Measurements from ENCODE around the gene CRYGB. TPM values are rescaled to one million over a fixed set of nuclear protein-coding genes. Genes with fewer than 3 reads are reported as not detected.

The CRYGB gene
- total and polyA plus RNA-seq, 8 donors: not detected

DNA sequence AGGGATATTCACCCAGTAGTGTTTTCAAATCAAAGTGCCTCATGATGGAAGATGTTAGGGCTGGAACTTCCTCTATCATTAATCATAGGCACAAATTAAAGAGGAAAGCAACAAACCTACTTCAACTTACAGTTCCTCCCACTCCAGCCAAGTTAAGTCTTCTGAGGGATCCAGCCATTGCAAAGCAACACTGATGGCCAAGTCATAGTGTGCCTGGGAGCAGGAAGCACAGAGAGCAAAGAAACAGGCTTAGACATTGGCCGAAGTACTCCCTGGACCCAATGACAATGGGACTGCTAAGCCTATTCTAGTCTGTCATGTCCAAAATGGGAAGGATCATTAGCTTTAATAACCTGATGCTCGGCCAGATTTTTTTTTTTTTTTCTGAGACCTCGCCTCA lies 36.9 kb upstream of the CRYGB start:
- H3K27ac ChIP-seq: no peak overlapping the region
- H3K9me3 ChIP-seq: no peaks in the 10 kb centered on the region
- TF ChIP-seq, protein P1, sequence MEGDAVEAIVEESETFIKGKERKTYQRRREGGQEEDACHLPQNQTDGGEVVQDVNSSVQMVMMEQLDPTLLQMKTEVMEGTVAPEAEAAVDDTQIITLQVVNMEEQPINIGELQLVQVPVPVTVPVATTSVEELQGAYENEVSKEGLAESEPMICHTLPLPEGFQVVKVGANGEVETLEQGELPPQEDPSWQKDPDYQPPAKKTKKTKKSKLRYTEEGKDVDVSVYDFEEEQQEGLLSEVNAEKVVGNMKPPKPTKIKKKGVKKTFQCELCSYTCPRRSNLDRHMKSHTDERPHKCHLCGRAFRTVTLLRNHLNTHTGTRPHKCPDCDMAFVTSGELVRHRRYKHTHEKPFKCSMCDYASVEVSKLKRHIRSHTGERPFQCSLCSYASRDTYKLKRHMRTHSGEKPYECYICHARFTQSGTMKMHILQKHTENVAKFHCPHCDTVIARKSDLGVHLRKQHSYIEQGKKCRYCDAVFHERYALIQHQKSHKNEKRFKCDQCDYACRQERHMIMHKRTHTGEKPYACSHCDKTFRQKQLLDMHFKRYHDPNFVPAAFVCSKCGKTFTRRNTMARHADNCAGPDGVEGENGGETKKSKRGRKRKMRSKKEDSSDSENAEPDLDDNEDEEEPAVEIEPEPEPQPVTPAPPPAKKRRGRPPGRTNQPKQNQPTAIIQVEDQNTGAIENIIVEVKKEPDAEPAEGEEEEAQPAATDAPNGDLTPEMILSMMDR (IDR thresholded peaks at IDR 0.05): no peak
- no peaks in the 10 kb centered on the region for H3K36me3 ChIP-seq
- DNase-seq (no peak), ATAC-seq (no peak)
- intact Hi-C loops (cut with DNase I): no loop called here
- peaks cover 0 to 9% of the 10 kb centered on the region in 2 donors for H3K4me1 ChIP-seq
- H3K4me3 ChIP-seq: no peak overlapping the region
- H3K27me3 ChIP-seq: peaks cover 3 to 4% of the 10 kb centered on the region in 2 donors

GRCh38 chr2:208179028-208179609 lies 33.2 kb upstream of the CRYGB start:
- H3K27me3 ChIP-seq: peaks cover 0 to 4% of the 10 kb centered on the region in 2 donors
- ATAC-seq: peak; percentile 86
- H3K4me3 ChIP-seq: no peak overlapping the region
- no peaks in the 10 kb centered on the region for H3K9me3 ChIP-seq
- H3K36me3 ChIP-seq: no peaks in the 10 kb centered on the region
- intact Hi-C loops (cut with DNase I): loop anchor here in 1 of 2 donors (5.0 kb wide), 1 partner anchor 73 kb away; no protein-coding TSS in a partner anchor
- DNase-seq: peak in 3 of 4 donors; percentile 30 to 75 (median 51)
- H3K4me1 ChIP-seq: peaks cover 0 to 20% of the 10 kb centered on the region in 2 donors
- TF ChIP-seq, protein P1 (IDR thresholded peaks at IDR 0.05): no peak
- no peak overlapping the region for H3K27ac ChIP-seq

DNA sequence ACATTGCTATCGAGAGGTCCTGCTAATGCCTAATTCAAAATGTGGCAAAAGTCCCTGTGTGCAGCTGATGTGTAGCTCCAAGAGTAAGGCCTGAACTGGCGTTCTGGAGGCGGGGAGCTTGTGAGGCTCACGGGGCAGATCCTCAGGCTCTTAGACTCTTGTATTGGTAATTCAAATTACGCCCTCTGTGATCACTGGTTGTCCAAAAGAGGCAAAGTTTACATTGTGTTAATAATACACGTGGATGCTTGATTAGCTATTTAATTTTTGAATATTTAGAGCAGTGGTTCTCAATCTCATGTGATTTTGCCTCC lies 29.8 kb upstream of the CRYGB start:
- Histone ChIP-seq H3K9me3 (no peaks in the 10 kb centered on the region), H3K27me3 (no peaks in the 10 kb centered on the region), H3K27ac (no peak overlapping the region), H3K4me3 (no peak overlapping the region), H3K36me3 (no peaks in the 10 kb centered on the region), H3K4me1 (peaks cover 0 to 30% of the 10 kb centered on the region in 2 donors)
- no peak for DNase-seq
- ATAC-seq: no peak
- intact Hi-C loops (cut with DNase I): loop anchor here in 1 of 2 donors (5.0 kb wide), 1 partner anchor 77 kb away; no protein-coding TSS in a partner anchor
- TF ChIP-seq, protein P1 (IDR thresholded peaks at IDR 0.05): no peak

DNA sequence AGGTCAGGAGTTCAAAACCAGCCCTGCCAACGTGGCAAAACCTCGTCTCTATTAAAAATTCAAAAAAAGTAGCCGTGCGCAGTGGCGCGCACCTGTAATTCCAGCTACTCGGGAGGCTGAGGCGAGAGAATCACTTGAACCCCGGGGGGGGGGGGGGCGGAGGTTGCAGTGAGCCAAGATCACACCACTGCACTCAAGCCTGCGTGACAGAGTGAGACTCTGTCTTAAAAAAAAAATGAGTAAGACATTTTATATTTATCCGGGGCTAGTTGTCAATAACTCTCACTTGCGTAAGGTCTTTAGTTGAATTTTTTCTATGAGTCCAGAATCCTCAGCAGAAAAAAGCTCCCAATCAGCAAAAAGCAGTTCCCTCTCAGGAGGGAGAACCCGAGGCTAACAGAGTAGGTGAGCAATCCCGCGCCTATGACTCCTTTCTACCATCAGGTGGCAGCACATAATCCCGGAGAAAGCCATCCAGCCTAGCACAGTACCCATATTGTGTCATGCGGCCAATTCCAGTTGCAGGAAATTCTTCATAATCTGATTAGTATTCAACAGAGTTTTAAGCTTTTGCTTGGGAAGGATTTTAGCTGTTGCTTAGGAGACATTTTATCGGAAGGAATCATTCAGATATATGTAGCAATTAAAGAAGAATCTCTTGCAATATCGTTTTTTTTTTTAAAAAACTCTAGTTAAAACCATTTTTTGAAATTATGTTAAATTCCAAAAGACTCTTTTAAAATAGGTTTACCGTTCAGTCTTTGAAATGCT lies 29.3 kb upstream of the CRYGB start:
- no peak overlapping the region for H3K4me3 ChIP-seq
- DNase-seq (peak in 3 of 4 donors; percentile 65 to 83 (median 80)), ATAC-seq (peak; percentile 96)
- TF ChIP-seq, protein P1 (IDR thresholded peaks at IDR 0.05): peak; percentile 84 to 91
- no peak overlapping the region for H3K27ac ChIP-seq
- peaks cover 0 to 30% of the 10 kb centered on the region in 2 donors for H3K4me1 ChIP-seq
- intact Hi-C loops (cut with DNase I): loop anchor here in 1 of 2 donors (5.0 kb wide), 1 partner anchor 77 kb away; no protein-coding TSS in a partner anchor
- H3K9me3 ChIP-seq: no peaks in the 10 kb centered on the region
- no peaks in the 10 kb centered on the region for H3K27me3 ChIP-seq
- H3K36me3 ChIP-seq: no peaks in the 10 kb centered on the region

DNA sequence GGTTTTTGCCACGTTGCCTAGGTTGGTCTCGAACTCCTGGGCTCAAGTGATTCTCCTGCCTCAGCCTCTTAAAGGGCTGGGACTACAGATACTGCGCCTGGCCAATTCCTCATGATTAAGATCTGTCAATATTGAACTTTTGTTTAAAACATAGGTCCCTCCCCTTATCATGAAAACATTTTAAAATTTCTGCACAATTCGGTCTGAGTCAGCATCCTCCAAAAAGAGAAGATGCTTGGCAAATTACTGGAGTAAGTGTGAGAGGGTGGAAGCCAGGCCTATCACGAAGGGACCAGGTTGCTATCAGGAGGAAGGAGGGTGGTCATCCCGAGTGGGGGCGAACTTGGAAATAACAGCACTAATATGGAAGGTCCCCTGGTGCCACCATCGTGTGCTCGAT lies 28.2 kb upstream of the CRYGB start:
- H3K36me3 ChIP-seq: no peaks in the 10 kb centered on the region
- no peak for ATAC-seq
- TF ChIP-seq, protein P1 (IDR thresholded peaks at IDR 0.05): no peak
- no peak overlapping the region for H3K27ac ChIP-seq
- H3K27me3 ChIP-seq: no peaks in the 10 kb centered on the region
- no peaks in the 10 kb centered on the region for H3K9me3 ChIP-seq
- H3K4me1 ChIP-seq: peaks cover 0 to 30% of the 10 kb centered on the region in 2 donors
- H3K4me3 ChIP-seq: no peak overlapping the region
- no peak for DNase-seq
- intact Hi-C loops (cut with DNase I): no loop called here
